CD8-positive, alpha-beta memory T cell (primary cell): ENCODE data around the gene ARHGDIA. TPM values are rescaled to one million over a fixed set of nuclear protein-coding genes. Genes with fewer than 3 reads are reported as not detected.

Experiments
- CTCF ChIA-PET: fragments of 350-600 bp; sonication (Branson Sonifier 250); formaldehyde crosslinking; loops from one replicate; lab custom pipeline; 2021; ENCODE audit warnings: antibody characterized with exemption; lab: Charles Lee
- POLR2A ChIA-PET: fragments of 350-600 bp; sonication (Branson Sonifier 250); formaldehyde crosslinking; loops from one replicate; lab custom pipeline; 2021; ENCODE audit warnings: antibody characterized with exemption; lab: Charles Lee
- DNase-seq, 5 donors: peaks; one replicate each; pipeline versions ENCODE4 v3.0.0 to v3.0.0-alpha.2; 2020 to 2022; ENCODE audit warnings: mixed read lengths in 1 of 5
- H3K27ac ChIP-seq: one replicate; pipeline ENCODE4 v1.7.0; 2013; ENCODE audit warnings: low read depth, mild to moderate bottlenecking, low read length, moderate library complexity
- H3K27me3 ChIP-seq: 2 replicates; pipeline ENCODE4 v1.7.0; 2013; ENCODE audit warnings: low read length, mild to moderate bottlenecking; ENCODE audit not compliant: insufficient read depth, poor library complexity, severe bottlenecking
- H3K36me3 ChIP-seq: 2 replicates; pipeline ENCODE4 v1.7.0; 2013; ENCODE audit warnings: mild to moderate bottlenecking, low read length, moderate library complexity; ENCODE audit not compliant: insufficient read depth
- H3K4me1 ChIP-seq: 2 replicates; pipeline ENCODE4 v1.7.0; 2013; ENCODE audit warnings: mild to moderate bottlenecking, low read length, moderate library complexity; ENCODE audit not compliant: insufficient read depth
- H3K4me3 ChIP-seq: 2 replicates; pipeline ENCODE4 v1.7.0; 2013; ENCODE audit warnings: mild to moderate bottlenecking, low read length
- H3K9me3 ChIP-seq: 2 replicates; pipeline ENCODE4 v1.7.0; 2013; ENCODE audit warnings: mild to moderate bottlenecking, low read length
- H3K27ac Mint-ChIP-seq, 8 donors: one replicate each; pipeline ENCODE4 v1.8.0; 2020 to 2021; ENCODE audit warnings: mixed read lengths in 8 of 8, mild to moderate bottlenecking in 6 of 8, inconsistent platforms in 3 of 8, moderate library complexity in 3 of 8
- H3K27me3 Mint-ChIP-seq, 2 donors: one replicate each; pipeline ENCODE4 v1.8.0; 2020 to 2021; ENCODE audit warnings: mixed read lengths in 2 of 2, mild to moderate bottlenecking in 1 of 2, moderate library complexity in 1 of 2
- H3K36me3 Mint-ChIP-seq, 3 donors: one replicate each; pipeline ENCODE4 v1.8.0; 2020 to 2021; ENCODE audit warnings: mixed read lengths in 3 of 3, inconsistent platforms in 1 of 3, mild to moderate bottlenecking in 1 of 3
- H3K4me1 Mint-ChIP-seq, 3 donors: one replicate each; pipeline ENCODE4 v1.8.0; 2020 to 2021; ENCODE audit warnings: mixed read lengths in 3 of 3, inconsistent platforms in 1 of 3, mild to moderate bottlenecking in 1 of 3
- H3K4me3 Mint-ChIP-seq, 7 donors: one replicate each; pipeline ENCODE4 v1.8.0; 2020 to 2021; ENCODE audit warnings: mixed read lengths in 7 of 7, mild to moderate bottlenecking in 6 of 7, moderate library complexity in 4 of 7, inconsistent platforms in 2 of 7
- H3K9me3 Mint-ChIP-seq, 5 donors: one replicate each; pipeline ENCODE4 v1.8.0; 2020 to 2022; ENCODE audit warnings: mixed read lengths in 5 of 5, mild to moderate bottlenecking in 3 of 5, moderate library complexity in 2 of 5, inconsistent platforms in 1 of 5
- polyA plus RNA-seq: library from polyadenylated mRNA; unstranded; fragments of 300-500 nt; fragmentation: Illumina TruSeq; gene quantifications from one replicate; pipeline ENCODE4 v1.2.3, GENCODE V29; 2021
- total RNA-seq, 2 experiments: library from RNA; stranded (reverse); gene quantifications; one replicate each; pipeline ENCODE4 v1.2.3, GENCODE V29; 2021

ARHGDIA gene
- total and polyA plus RNA-seq, 3 experiments from 2014 or later: 237 to 677 (median 662) TPM

DNA sequence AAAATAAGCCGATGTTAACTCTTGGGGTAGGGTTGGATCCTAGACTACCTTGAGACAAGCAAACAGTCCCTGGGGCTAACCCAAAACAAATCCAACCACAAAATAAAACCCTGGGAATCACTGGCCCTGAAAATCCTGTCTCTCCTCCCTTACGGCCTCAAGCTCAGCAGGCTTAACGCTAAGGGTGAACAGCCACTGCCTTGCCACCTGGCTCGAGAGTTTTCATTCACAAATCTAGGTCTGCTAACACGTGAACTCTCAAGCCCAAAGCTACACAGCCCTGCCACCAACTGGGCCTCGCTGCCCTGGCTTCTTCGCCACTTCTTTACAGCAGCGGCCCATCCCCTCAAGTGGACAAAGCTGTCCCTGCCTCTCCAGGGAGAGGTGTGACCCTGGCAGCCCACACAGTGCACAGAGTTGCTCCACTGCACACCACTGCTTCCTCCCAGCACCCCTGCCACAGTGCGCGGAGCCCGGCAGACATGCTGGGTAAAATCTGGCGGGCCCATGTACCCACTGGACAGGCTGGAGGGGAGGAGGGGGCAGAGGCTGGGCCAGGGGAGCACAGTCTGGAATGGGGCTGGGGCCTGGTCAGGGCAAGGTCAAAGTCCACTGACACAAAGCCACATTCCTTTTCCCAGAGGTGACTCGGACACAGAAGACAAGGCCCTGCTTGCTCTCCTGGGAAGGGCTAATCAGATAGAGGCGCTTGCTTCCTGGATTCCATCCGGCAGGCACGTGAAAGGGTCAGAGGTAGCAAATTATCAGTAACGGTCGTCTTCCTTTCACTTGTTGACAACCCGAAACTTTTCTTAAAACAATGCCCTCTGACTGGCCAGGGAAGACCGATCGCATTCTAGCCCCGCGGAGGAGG is 39.1 kb upstream of the ARHGDIA start:
- Histone ChIP-seq H3K9me3 (no peaks in the 10 kb centered on the region), H3K4me1 (peaks cover 16% of the 10 kb centered on the region), H3K4me3 (peak overlapping the region; percentile 68), H3K27ac (peak overlapping the region; percentile 69), H3K27me3 (no peaks in the 10 kb centered on the region), H3K36me3 (peaks cover 26% of the 10 kb centered on the region)
- Mint-ChIP-seq H3K4me3 (peak overlapping the region; percentile 84 to 89 (median 88)), H3K9me3 (no peaks in the 10 kb centered on the region), H3K27ac (peak overlapping the region in 7 of 8 donors; percentile 38 to 88 (median 57)), H3K36me3 (peaks cover 0 to 65% (median 6%) of the 10 kb centered on the region in 3 donors), H3K4me1 (peaks cover 0 to 27% (median 6%) of the 10 kb centered on the region in 3 donors), H3K27me3 (no peaks in the 10 kb centered on the region)
- no peak for DNase-seq
- POLR2A ChIA-PET: interaction anchor here (1.0 kb wide), 1 partner anchor 17 kb away, joined by 3 read pairs; the partner anchor contains the start of gene MAFG
- CTCF ChIA-PET: interaction anchor here (1.7 kb wide), 1 partner anchor 18 kb away, joined by 5 read pairs; the partner anchor contains the start of gene MAFG

DNA sequence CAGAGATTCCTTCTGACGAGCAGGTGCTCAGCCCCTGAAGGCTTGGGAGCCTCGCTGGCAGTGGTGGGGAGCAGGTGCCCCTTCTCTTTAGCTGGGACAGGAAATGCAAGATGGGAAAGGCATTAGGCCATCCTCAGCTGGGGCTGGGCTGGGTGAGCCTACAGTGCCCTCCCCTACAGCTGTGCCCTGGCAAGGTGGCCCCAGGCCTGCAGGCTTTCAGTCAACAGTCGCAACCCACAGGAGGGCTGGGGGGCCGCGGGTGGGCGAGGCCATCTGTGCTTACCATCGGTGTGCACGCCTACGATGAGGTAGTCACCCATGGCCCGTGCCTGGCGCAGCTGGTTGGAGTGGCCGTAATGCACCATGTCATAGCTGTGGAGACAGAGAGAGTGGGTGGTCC is 38.1 kb upstream of the ARHGDIA start:
- H3K36me3 Mint-ChIP-seq: peaks cover 0 to 61% (median 6%) of the 10 kb centered on the region in 3 donors
- no peaks in the 10 kb centered on the region for H3K9me3 Mint-ChIP-seq
- Histone ChIP-seq H3K27me3 (no peaks in the 10 kb centered on the region), H3K36me3 (peaks cover 16% of the 10 kb centered on the region), H3K9me3 (no peaks in the 10 kb centered on the region), H3K4me3 (no peak overlapping the region), H3K27ac (no peak overlapping the region), H3K4me1 (peaks cover 16% of the 10 kb centered on the region)
- POLR2A ChIA-PET: no interaction called here
- H3K4me1 Mint-ChIP-seq: peaks cover 0 to 27% (median 6%) of the 10 kb centered on the region in 3 donors
- H3K4me3 Mint-ChIP-seq: peak overlapping the region in 3 of 7 donors; percentile 27 to 88 (median 33)
- no peaks in the 10 kb centered on the region for H3K27me3 Mint-ChIP-seq
- H3K27ac Mint-ChIP-seq: peak overlapping the region in 1 of 8 donors; percentile 46
- no peak for DNase-seq
- CTCF ChIA-PET: interaction anchor here (1.7 kb wide), 1 partner anchor 19 kb away, joined by 5 read pairs; the partner anchor contains the start of gene MAFG

DNA sequence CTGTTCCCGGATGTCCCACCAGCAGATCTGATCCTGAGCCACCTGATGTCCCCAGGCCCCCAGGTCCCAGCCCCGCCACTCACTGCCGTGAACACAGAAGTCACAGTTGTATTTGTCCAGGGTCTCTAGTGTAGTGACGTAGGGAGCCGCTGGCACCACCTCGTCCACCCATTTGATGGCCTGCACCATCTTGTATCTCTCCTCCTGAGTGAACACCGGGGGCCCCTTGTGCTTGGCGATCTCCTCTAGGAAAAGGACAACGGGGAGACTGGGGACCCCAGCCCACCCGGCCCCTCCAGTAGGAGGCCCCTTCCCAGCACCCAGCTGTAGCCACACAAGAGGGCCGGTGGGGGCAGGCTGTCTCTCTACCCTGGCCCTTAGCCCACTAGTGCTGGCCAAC is 37.7 kb upstream of the ARHGDIA start:
- Histone ChIP-seq H3K27ac (no peak overlapping the region), H3K4me3 (no peak overlapping the region), H3K36me3 (peaks cover 12% of the 10 kb centered on the region), H3K27me3 (no peaks in the 10 kb centered on the region), H3K9me3 (no peaks in the 10 kb centered on the region), H3K4me1 (peaks cover 16% of the 10 kb centered on the region)
- DNase-seq: no peak
- H3K27ac Mint-ChIP-seq: peak overlapping the region in 1 of 8 donors; percentile 57
- POLR2A ChIA-PET: no interaction called here
- H3K9me3 Mint-ChIP-seq: no peaks in the 10 kb centered on the region
- H3K36me3 Mint-ChIP-seq: peaks cover 0 to 59% (median 6%) of the 10 kb centered on the region in 3 donors
- H3K4me3 Mint-ChIP-seq: no peak overlapping the region
- CTCF ChIA-PET: interaction anchor here (1.7 kb wide), 1 partner anchor 19 kb away, joined by 5 read pairs; the partner anchor contains the start of gene MAFG
- no peaks in the 10 kb centered on the region for H3K27me3 Mint-ChIP-seq
- peaks cover 0 to 27% (median 6%) of the 10 kb centered on the region in 3 donors for H3K4me1 Mint-ChIP-seq

DNA sequence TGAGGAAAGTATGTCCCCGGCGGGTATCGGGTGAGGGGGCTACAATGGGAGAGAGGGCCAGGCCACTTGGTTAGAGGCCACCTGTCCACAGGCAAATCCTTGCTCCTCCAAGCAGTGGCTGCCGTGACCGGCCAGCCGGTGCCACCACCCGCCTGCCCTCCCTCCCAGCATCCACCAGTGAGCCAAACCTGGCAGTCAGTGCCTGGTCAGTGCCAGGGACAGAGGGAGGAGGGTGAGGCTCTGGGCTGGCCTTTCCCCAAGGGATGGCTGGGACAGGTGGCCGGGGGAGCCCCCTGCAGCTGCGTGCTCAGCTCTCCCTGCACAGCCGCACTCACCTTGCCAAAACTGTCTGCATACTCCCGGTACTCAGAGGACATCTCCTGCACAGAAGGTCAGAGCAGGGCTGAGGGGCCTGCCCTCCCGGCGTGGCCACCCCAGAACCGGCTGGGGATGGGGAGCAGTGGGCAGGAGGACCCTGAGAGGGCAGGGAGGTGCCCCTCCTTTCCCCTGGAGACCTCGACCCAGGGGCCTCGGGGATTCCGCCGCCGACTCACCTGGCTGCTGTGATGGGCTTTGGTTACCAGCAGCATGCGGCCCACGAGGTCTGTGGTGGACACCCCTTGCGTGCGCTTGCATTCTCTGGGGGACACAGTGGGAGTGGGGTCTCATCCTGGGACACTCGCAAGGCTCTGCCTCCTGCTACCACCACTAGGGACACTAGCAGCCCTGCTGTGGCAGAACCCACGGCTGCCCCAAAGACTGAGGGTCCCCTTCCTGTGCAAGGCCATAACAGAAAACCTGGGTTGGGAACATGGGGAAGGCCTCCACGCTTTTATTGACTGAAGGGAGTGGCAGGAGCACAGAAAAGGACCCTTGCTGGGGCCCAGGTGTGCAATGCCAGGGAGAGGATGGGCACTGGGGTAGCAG is 36.3 kb upstream of the ARHGDIA start:
- Histone ChIP-seq H3K4me3 (no peak overlapping the region), H3K27ac (no peak overlapping the region), H3K4me1 (peaks cover 16% of the 10 kb centered on the region), H3K27me3 (no peaks in the 10 kb centered on the region), H3K9me3 (no peaks in the 10 kb centered on the region), H3K36me3 (no peaks in the 10 kb centered on the region)
- Mint-ChIP-seq H3K9me3 (no peaks in the 10 kb centered on the region), H3K27me3 (no peaks in the 10 kb centered on the region), H3K4me1 (peaks cover 0 to 20% (median 4%) of the 10 kb centered on the region in 3 donors), H3K4me3 (no peak overlapping the region), H3K36me3 (peaks cover 0 to 48% (median 0%) of the 10 kb centered on the region in 3 donors), H3K27ac (no peak overlapping the region)
- ChIA-PET POLR2A (no interaction called here), CTCF (no interaction called here)
- DNase-seq: no peak

DNA sequence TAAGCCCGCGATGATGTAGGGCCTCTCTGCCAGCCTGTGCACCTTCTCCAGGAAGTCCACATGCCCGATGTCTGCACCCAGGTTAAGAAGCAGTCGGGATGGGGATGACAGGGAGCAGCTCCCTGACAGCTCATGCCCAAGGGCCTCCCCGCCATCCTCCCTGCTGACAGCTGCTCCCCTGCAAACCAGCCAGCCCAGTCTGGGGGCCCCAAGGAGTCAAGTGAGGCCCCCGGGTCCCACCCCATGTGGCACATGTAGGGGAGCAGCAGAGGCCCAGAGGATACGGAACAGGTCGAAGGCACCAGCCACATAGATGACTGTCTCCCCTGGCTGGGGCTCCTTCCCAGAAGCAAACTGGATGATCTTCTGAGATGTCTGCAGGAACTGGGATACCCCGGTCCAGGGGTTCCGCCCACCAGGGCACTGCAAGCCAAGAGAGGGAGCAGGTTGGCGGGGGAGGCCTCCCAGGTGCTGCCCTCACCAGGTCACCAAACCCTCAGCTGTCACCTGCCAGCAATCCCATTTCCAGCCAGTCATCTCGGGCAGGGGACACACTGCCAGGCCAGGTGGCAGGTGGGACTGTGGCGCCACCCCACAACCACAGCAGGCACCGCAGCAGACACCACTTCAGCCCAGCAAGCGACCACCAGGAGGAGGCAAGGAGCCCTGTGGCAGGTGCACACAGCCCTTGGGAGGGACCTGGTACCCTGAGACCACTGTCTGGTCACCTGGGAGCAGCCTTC is 35.5 kb upstream of the ARHGDIA start:
- DNase-seq: no peak
- Mint-ChIP-seq H3K27me3 (no peaks in the 10 kb centered on the region), H3K36me3 (peaks cover 0 to 40% (median 0%) of the 10 kb centered on the region in 3 donors), H3K9me3 (no peaks in the 10 kb centered on the region), H3K27ac (no peak overlapping the region), H3K4me3 (no peak overlapping the region), H3K4me1 (peaks cover 0 to 14% (median 3%) of the 10 kb centered on the region in 3 donors)
- Histone ChIP-seq H3K9me3 (no peaks in the 10 kb centered on the region), H3K27me3 (peaks cover 2% of the 10 kb centered on the region), H3K4me1 (peaks cover 12% of the 10 kb centered on the region), H3K36me3 (no peaks in the 10 kb centered on the region), H3K4me3 (no peak overlapping the region), H3K27ac (no peak overlapping the region)
- ChIA-PET CTCF (no interaction called here), POLR2A (interaction anchor here (0.9 kb wide), 1 partner anchor 10 kb away, joined by 3 read pairs; no protein-coding TSS in a partner anchor)

DNA sequence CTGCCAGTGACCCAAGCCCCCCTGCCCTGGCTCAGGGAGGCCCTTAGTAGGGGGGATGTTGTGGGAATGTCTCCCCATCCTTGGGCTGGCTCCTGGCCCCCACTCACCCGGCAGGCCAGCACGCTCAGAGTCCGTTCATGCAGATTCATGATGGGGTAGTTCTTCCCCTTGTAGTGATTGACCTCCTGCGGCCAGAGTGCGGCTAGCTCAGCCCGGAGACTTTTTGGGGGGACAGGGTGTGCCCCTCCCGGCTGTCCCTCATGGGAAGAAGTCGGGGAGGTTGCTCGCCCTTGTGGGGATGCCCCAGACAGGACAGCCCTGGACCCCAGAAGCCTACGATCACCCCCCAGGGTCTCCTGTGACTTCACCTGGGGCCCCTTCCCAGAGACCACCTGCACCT is 34.9 kb upstream of the ARHGDIA start:
- Histone ChIP-seq H3K27me3 (peaks cover 7% of the 10 kb centered on the region), H3K4me3 (no peak overlapping the region), H3K36me3 (no peaks in the 10 kb centered on the region), H3K9me3 (no peaks in the 10 kb centered on the region), H3K27ac (no peak overlapping the region), H3K4me1 (peaks cover 10% of the 10 kb centered on the region)
- Mint-ChIP-seq H3K36me3 (peaks cover 0 to 40% (median 2%) of the 10 kb centered on the region in 3 donors), H3K4me1 (peaks cover 3 to 15% (median 6%) of the 10 kb centered on the region in 3 donors), H3K27ac (no peak overlapping the region), H3K4me3 (no peak overlapping the region), H3K9me3 (no peaks in the 10 kb centered on the region), H3K27me3 (peaks cover 4 to 5% of the 10 kb centered on the region in 2 donors)
- CTCF ChIA-PET: no interaction called here
- DNase-seq: no peak
- POLR2A ChIA-PET: interaction anchor here (0.9 kb wide), 1 partner anchor 10 kb away, joined by 3 read pairs; no protein-coding TSS in a partner anchor

DNA sequence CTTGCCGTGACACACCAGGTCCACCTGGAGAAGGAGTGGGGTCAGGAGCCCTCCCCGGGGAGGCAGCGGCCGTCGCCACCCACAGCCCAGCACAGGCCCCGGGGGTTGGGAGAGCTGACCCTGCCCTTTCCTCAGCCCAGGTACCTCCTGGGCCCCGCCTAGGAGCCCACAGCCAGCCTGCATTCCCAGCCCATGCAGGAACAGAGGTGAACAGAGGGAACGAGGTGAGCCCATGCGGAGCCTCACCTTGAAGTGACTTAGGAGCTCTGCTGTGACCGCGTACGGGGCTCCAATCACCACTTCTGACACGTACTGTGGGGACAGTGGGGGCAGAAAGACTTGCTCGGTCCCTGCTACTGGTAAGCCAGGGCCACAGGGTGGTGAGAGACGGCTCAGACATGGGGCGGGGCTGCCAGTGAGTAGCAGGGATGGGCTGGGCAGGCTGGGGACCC is 34.3 kb upstream of the ARHGDIA start:
- no peak overlapping the region for H3K4me3 Mint-ChIP-seq
- peaks cover 0 to 38% (median 5%) of the 10 kb centered on the region in 3 donors for H3K36me3 Mint-ChIP-seq
- Histone ChIP-seq H3K4me1 (peaks cover 7% of the 10 kb centered on the region), H3K4me3 (no peak overlapping the region), H3K27ac (no peak overlapping the region), H3K9me3 (no peaks in the 10 kb centered on the region), H3K36me3 (no peaks in the 10 kb centered on the region), H3K27me3 (peaks cover 7% of the 10 kb centered on the region)
- H3K4me1 Mint-ChIP-seq: peaks cover 7 to 12% (median 9%) of the 10 kb centered on the region in 3 donors
- H3K27me3 Mint-ChIP-seq: peaks cover 8 to 9% of the 10 kb centered on the region in 2 donors
- no peak for DNase-seq
- CTCF ChIA-PET: no interaction called here
- no peak overlapping the region for H3K27ac Mint-ChIP-seq
- POLR2A ChIA-PET: no interaction called here
- no peaks in the 10 kb centered on the region for H3K9me3 Mint-ChIP-seq
